NB4 (cell line): Measurements from ENCODE around the gene RECQL5.

Experiments
- MYC ChIP-seq: IDR thresholded peaks from 2 replicates; pipeline ENCODE4 v1.6.1; 2011; ENCODE audit warnings: low read depth, low read length
- POLR2A ChIP-seq: IDR thresholded peaks from 2 replicates; pipeline ENCODE4 v1.6.1; 2011; ENCODE audit warnings: mild to moderate bottlenecking; ENCODE audit not compliant: insufficient read length; ENCODE audit errors: extremely low read depth
- TF ChIP-seq, protein P1 (sequence below): IDR thresholded peaks from one replicate; pipeline ENCODE4 v1.5.1; 2012; ENCODE audit warnings: low read depth, low read length

- TF ChIP-seq POLR2A (peak; percentile 51), MYC (peak; percentile 41; the same call in 1 of the 2 replicates)
- TF ChIP-seq, protein P1, sequence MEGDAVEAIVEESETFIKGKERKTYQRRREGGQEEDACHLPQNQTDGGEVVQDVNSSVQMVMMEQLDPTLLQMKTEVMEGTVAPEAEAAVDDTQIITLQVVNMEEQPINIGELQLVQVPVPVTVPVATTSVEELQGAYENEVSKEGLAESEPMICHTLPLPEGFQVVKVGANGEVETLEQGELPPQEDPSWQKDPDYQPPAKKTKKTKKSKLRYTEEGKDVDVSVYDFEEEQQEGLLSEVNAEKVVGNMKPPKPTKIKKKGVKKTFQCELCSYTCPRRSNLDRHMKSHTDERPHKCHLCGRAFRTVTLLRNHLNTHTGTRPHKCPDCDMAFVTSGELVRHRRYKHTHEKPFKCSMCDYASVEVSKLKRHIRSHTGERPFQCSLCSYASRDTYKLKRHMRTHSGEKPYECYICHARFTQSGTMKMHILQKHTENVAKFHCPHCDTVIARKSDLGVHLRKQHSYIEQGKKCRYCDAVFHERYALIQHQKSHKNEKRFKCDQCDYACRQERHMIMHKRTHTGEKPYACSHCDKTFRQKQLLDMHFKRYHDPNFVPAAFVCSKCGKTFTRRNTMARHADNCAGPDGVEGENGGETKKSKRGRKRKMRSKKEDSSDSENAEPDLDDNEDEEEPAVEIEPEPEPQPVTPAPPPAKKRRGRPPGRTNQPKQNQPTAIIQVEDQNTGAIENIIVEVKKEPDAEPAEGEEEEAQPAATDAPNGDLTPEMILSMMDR = no peak
Observed at GRCh38 chr17:75666959-75667790, at the start of gene RECQL5, which contains the start of gene SAP30BP.
